Ovary (tissue), 9 donors: Measurements from ENCODE around the gene SGMS1. TPM values are rescaled to one million over a fixed set of nuclear protein-coding genes. Genes with fewer than 3 reads are reported as not detected.

ENCODE experiments used
- DNase-seq, 5 donors: peaks; one replicate each; pipeline ENCODE4 v3.0.0-alpha.2; 2019 to 2020
- H3K27ac ChIP-seq, 2 donors: fragments of 200-600 bp; one replicate each; pipeline versions ENCODE4 v1.5.1 to v1.8.0; 2019 to 2022
- H3K27me3 ChIP-seq: fragments of 200-600 bp; one replicate; pipeline ENCODE4 v1.8.0; 2022
- H3K36me3 ChIP-seq: fragments of 200-600 bp; sonication (generic); one replicate; pipeline ENCODE4 v1.5.1; 2019
- H3K4me1 ChIP-seq: one replicate; pipeline ENCODE4 v1.8.1; 2013; ENCODE audit warnings: mild to moderate bottlenecking, moderate library complexity; ENCODE audit not compliant: insufficient read depth
- H3K4me3 ChIP-seq: fragments of 200-600 bp; sonication (generic); one replicate; pipeline ENCODE4 v1.5.1; 2017
- H3K9me3 ChIP-seq, 2 donors: fragments of 200-600 bp in 1 of 2; sonication (generic) in 1 of 2; one replicate each; pipeline versions ENCODE4 v1.5.1 to v1.8.1; 2013 to 2019; ENCODE audit warnings: mild to moderate bottlenecking in 1 of 2, moderate library complexity in 1 of 2
- CTCF ChIP-seq, 3 donors: fragments of 450-650 bp in 2 of 3; fragments of 200-600 bp in 1 of 3; IDR thresholded peaks; one replicate each; pipeline versions ENCODE4 v1.5.1 to v1.8.0; 2016 to 2022; ENCODE audit warnings: antibody characterized with exemption in 3 of 3, mild to moderate bottlenecking in 1 of 3
- EP300 ChIP-seq: sonication (generic); formaldehyde crosslinking; IDR thresholded peaks from one replicate; pipeline ENCODE4 v1.6.1; 2017; ENCODE audit warnings: antibody characterized with exemption
- POLR2A ChIP-seq: fragments of 450-650 bp; IDR thresholded peaks from one replicate; pipeline ENCODE4 v1.6.1; 2017; ENCODE audit warnings: antibody characterized with exemption, mild to moderate bottlenecking, moderate library complexity
- WGBS, 3 donors: extraction: QIAGEN DNeasy Blood & Tissue Kit in 1 of 3; methylation state at CpG; one replicate each; pipeline versions ENCODE4 v1.1.5 to v1.1.7; 2013 to 2017; 5-methylcytosine and 5-hydroxymethylcytosine counted together
- intact Hi-C, 4 donors: fragments of 100-400 bp; cut with DNase I; formaldehyde crosslinking; loops; one replicate each; pipeline versions ENCODE4 v1.11.0 to v1.15.1; 2022 to 2023
- polyA plus RNA-seq, 2 donors: library from polyadenylated mRNA; stranded (reverse); fragments of 200-250 nt in 1 of 2; fragments of 350-450 nt in 1 of 2; fragmentation: Illumina TruSeq in 1 of 2; extraction: RNeasy Lipid Tissue Mini Kit (QIAGEN cat#74804) in 1 of 2; gene quantifications; one replicate each; pipeline ENCODE4 v1.2.3, GENCODE V29; 2013 to 2014
- total RNA-seq, 7 donors: library from RNA; depleted of rRNA in 2 of 7; stranded (reverse); fragments of >200 nt in 2 of 7; fragmentation: NEBNext Ultra II Directional in 3 of 7; extraction: Animal tissue kit (Norgen Biotek cat#: 25700) in 3 of 7; gene quantifications; one replicate each; pipeline versions ENCODE4 v1.1.0 to v1.2.4, GENCODE V29; 2016 to 2023
- donor health status: DM: no; HTN: no; CAD: no; lungs with moderate emphysema.
- donor health status: DM: no; HTN: no; CAD: no.
- donor health status: Bipolar disorder and iron deficiency.
- donor health status: DM: yes; HTN: yes; CAD: no.
- donor health status: DM: no; HTN: no; CAD: no.
- donor health status: DM: yes; HTN: yes; CAD: no.

SGMS1 gene
- total and polyA plus RNA-seq, 9 donors: 15.6 to 90.0 (median 39.0) TPM

GRCh38 chr10:50619166-50619565, 4.6 kb downstream of the SGMS1 start:
- no peak overlapping the region for H3K4me3 ChIP-seq
- intact Hi-C loops: no loop called here
- TF ChIP-seq EP300: no peak
- no peak for TF ChIP-seq POLR2A
- TF ChIP-seq CTCF (IDR thresholded peaks at IDR 0.05): no peak
- H3K9me3 ChIP-seq: no peaks in the 10 kb centered on the region
- no peaks in the 10 kb centered on the region for H3K27me3 ChIP-seq
- H3K27ac ChIP-seq: no peak overlapping the region
- 94 to 96% (median 95%) methylated on average over 1 of the region's 1 CpG for WGBS, 3 donors
- H3K4me1 ChIP-seq: peaks cover 4% of the 10 kb centered on the region
- DNase-seq: no peak
- no peaks in the 10 kb centered on the region for H3K36me3 ChIP-seq

DNA sequence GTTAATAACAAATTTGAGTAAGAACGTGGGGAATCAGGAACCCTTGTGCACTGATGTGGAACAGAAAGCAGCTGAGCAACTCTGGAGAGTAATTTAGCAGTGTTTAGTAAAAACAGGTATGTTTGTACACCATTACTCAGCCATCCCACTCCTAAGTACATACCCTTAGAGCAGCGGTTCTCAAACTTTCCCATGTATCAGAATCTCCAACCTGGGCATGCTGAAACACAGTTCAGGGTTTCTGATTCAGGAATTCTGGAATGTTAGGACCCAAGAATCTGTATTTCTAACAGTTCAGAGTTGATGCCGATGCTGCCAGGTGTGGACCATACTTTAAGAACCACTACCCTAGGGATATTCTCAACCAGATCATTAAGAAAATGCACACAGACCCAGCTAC, 5.1 kb downstream of the SGMS1 start:
- no peak overlapping the region for H3K4me3 ChIP-seq
- no peaks in the 10 kb centered on the region for H3K9me3 ChIP-seq
- peaks cover 4% of the 10 kb centered on the region for H3K4me1 ChIP-seq
- intact Hi-C loops: no loop called here
- TF ChIP-seq POLR2A (no peak), CTCF (IDR thresholded peaks at IDR 0.05) (no peak), EP300 (no peak)
- no peak for DNase-seq
- H3K36me3 ChIP-seq: no peaks in the 10 kb centered on the region
- WGBS, 3 donors: 86 to 91% (median 90%) methylated on average over 3 of the region's 3 CpGs
- no peaks in the 10 kb centered on the region for H3K27me3 ChIP-seq
- H3K27ac ChIP-seq: no peak overlapping the region

- Histone ChIP-seq H3K4me3 (no peak overlapping the region), H3K27ac (no peak overlapping the region), H3K4me1 (peaks cover 22% of the 10 kb centered on the region), H3K9me3 (no peaks in the 10 kb centered on the region), H3K27me3 (no peaks in the 10 kb centered on the region), H3K36me3 (no peaks in the 10 kb centered on the region)
- TF ChIP-seq CTCF (IDR thresholded peaks at IDR 0.05) (no peak), POLR2A (no peak), EP300 (no peak)
- WGBS, 3 donors: 86 to 93% (median 87%) methylated on average over 2 of the region's 2 CpGs
- DNase-seq: no peak
- intact Hi-C loops: no loop called here
Observed at GRCh38 chr10:50615658-50616057, 8.1 kb downstream of the SGMS1 start.

DNA sequence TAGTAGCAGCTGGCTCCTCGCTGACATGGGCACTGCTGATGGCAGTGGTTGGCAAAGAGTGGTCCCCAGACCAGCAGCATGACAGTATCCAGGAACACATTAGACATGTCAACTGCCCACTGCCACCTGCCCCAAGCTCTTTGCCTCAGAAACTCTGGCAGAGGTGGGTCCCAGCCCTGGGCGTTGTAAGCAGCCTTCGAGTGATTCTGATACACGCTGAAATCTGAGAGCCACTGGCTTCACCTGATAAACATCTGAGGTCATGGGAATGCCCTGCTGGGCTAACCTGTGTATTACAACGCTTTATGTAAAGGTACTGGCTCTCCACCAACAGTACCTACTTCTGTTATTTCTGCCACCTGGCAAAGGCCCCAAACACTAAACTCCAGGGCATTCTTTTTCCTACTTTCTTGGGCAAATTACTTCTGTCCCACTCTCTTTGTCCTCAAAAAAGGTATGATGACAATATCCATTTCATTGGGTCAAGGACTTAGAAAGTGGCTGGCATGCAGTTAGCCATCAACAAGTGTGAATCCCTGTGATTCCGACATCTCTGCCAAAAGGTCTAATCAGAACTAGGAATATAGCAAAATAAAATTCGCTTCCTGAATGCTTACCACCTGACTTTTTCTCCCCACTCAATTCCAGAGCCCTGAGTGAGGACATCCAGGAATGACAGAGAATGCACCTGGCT, 9.2 kb downstream of the SGMS1 start:
- WGBS, 3 donors: 83 to 91% (median 89%) methylated on average over 7 of the region's 7 CpGs
- intact Hi-C loops: no loop called here
- no peaks in the 10 kb centered on the region for H3K36me3 ChIP-seq
- DNase-seq: no peak
- no peak for TF ChIP-seq EP300
- TF ChIP-seq POLR2A: no peak
- no peak for TF ChIP-seq CTCF (IDR thresholded peaks at IDR 0.05)
- peaks cover 21% of the 10 kb centered on the region for H3K4me1 ChIP-seq
- H3K9me3 ChIP-seq: no peaks in the 10 kb centered on the region
- no peak overlapping the region for H3K27ac ChIP-seq
- no peaks in the 10 kb centered on the region for H3K27me3 ChIP-seq
- H3K4me3 ChIP-seq: no peak overlapping the region
